ENCODE measurements around the gene SLC29A1. TPM values are rescaled to one million over a fixed set of nuclear protein-coding genes. Genes with fewer than 3 reads are reported as not detected.

The SLC29A1 gene
- total and polyA plus RNA-seq, 2 donors (not counting 1 experiment from before 2014, with no cell fraction given), result 6.0 to 7.3 TPM

DNA sequence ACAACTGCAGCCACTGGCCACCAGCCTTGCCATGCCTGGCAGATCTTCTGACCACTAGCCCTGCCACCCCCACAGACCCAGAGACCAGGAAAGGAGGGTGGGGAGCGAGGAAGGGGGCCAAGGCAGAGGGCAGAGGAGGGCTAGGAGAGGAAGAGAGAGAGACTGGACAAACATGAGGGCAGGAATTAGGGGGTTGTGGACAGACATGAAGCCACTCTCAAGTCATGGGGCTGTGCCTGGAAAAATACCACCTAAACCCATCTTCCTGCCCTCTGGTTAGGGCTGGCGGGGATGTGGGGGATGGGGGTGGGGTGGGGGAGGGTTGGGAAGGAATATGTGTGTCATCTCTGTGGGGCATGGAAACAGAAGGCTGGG, 1.4 kb upstream of the SLC29A1 start:
- Histone ChIP-seq H3K9ac (ENCODE audit: low read length) (no peak overlapping the region), H2AFZ (ENCODE audit: insufficient read depth, low read depth, low read length, poor library complexity, severe bottlenecking) (no peak overlapping the region), H4K20me1 (ENCODE audit: control insufficient read depth, insufficient read depth, low read length, poor library complexity, severe bottlenecking) (no peaks in the 10 kb centered on the region), H3K79me2 (ENCODE audit: control insufficient read depth, insufficient read depth, low read length) (no peaks in the 10 kb centered on the region), H3K36me3 (replicated peaks in 1 of 2; ENCODE audit: control extremely low read depth in 1 of 2, control insufficient read depth in 1 of 2, extremely low read depth in 1 of 2, insufficient read depth in 2 of 2, low read length in 1 of 2) (no peaks in the 10 kb centered on the region), H3K9me3 (ENCODE audit: control extremely low read depth in 1 of 3, control insufficient read depth in 2 of 3, insufficient read depth in 1 of 3, low read length in 2 of 3) (no peaks in the 10 kb centered on the region), H3K27me3 (replicated peaks in 1 of 4; ENCODE audit: control extremely low read depth in 1 of 4, control insufficient read depth in 3 of 4, insufficient read depth in 4 of 4, low read length in 3 of 4) (peaks cover 0 to 2% (median 0%) of the 10 kb centered on the region in 4 experiments), H3K4me1 (ENCODE audit: control insufficient read depth in 2 of 2, insufficient read depth in 2 of 2, low read length in 2 of 2) (peaks cover 26 to 45% of the 10 kb centered on the region in 2 donors), H3K27ac (ENCODE audit: low read length in 2 of 2) (no peak overlapping the region), H3K4me2 (replicated peaks; ENCODE audit: low read depth, low read length, poor library complexity, severe bottlenecking) (no peak overlapping the region), H3K4me3 (ENCODE audit: control extremely low read depth in 1 of 5, extremely low read depth in 1 of 5, insufficient read depth in 1 of 5, low read depth in 2 of 5, low read length in 4 of 5) (no peak overlapping the region)
- H3K27ac Mint-ChIP-seq, result no peak overlapping the region
- no peaks in the 10 kb centered on the region for H3K9me3 Mint-ChIP-seq (ENCODE audit: insufficient read depth)
- no peak for ATAC-seq (ENCODE audit: low read depth)
- no peak for DNase-seq
- ChIA-PET POLR2A (interaction anchor here (0.6 to 5.0 kb wide), 2 partner anchors 23 to 27 kb away, joined by 4 to 52 read pairs; partner anchors contain the start of gene HSP90AB1), CTCF (interaction anchor here (0.6 to 3.1 kb wide), 10 partner anchors 12 to 92 kb away, joined by 3 to 16 read pairs (median 5); partner anchors contain the start of gene AARS2)
- no peaks in the 10 kb centered on the region for H3K27me3 Mint-ChIP-seq
- WGBS (ENCODE audit: insufficient coverage), result no CpG with 5 or more reads among the region's 2 CpGs
- peak overlapping the region; percentile 23 for H3K4me3 Mint-ChIP-seq
- peaks cover 41% of the 10 kb centered on the region for H3K4me1 Mint-ChIP-seq
- intact Hi-C loops (cut with micrococcal nuclease), result loop anchor here (1.0 to 5.0 kb wide), 6 partner anchors 43 to 165 kb away; partner anchors contain the start of genes AARS2, CDC5L, MRPL14 and NFKBIE
- TF ChIP-seq, protein P1, sequence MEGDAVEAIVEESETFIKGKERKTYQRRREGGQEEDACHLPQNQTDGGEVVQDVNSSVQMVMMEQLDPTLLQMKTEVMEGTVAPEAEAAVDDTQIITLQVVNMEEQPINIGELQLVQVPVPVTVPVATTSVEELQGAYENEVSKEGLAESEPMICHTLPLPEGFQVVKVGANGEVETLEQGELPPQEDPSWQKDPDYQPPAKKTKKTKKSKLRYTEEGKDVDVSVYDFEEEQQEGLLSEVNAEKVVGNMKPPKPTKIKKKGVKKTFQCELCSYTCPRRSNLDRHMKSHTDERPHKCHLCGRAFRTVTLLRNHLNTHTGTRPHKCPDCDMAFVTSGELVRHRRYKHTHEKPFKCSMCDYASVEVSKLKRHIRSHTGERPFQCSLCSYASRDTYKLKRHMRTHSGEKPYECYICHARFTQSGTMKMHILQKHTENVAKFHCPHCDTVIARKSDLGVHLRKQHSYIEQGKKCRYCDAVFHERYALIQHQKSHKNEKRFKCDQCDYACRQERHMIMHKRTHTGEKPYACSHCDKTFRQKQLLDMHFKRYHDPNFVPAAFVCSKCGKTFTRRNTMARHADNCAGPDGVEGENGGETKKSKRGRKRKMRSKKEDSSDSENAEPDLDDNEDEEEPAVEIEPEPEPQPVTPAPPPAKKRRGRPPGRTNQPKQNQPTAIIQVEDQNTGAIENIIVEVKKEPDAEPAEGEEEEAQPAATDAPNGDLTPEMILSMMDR (IDR thresholded peaks at IDR 0.05), result no peak
- no peak for TF ChIP-seq EZH2 (IDR thresholded peaks at IDR 0.05; ENCODE audit: borderline replicate concordance, insufficient read depth, low read depth, low read length, poor library complexity, severe bottlenecking)
